NOMO-1 treated with DMSO at 0.1 percent for 48 hours (cell line): ENCODE measurements around the gene MSX1.

ENCODE experiments used
- DNase-seq: peaks from one replicate; lab custom pipeline; 2025; ENCODE audit not compliant: unreplicated experiment; lab: John Stamatoyannopoulos, UW

The MSX1 gene

DNA sequence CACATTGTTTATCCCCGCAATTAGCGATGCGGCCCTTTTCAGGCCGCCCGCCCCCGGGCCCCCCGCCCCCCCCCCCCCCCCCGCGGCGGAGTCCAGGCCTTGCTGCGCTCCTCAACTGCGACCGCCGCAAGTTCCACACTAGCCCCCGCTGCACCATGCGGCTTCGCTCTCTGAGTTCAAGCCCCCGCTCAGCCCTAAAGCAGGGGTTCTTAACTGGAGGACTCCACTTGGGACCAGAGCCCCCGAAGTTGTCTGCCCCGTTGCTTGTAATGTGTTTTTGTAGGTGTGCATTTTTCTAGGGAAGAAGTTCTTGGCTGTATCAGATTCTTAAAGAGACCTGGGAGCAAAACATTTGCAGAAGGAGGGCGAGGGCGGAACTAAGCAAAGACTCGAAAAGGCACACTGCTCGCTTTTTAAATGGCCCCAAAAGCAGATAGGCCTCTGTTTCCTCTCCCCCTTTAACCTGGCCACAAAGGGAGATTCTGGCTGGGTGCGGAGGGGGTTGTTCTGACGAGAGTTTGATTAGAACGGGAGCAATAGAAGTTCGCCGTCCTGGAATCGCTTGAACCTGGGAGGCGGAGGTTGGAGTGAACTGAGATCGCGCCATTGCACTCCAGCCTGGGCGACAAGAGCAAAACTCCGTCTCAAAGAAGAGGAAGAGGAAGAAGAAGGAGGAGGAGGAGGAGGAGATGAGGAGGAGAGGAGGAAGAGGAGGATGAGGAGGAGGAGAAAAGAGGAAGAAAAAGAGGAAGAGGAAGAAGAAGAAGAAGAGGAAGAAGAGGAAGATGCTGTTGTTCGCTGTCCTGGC lies 2.3 kb upstream of the MSX1 start:
- DNase-seq: no peak

DNA sequence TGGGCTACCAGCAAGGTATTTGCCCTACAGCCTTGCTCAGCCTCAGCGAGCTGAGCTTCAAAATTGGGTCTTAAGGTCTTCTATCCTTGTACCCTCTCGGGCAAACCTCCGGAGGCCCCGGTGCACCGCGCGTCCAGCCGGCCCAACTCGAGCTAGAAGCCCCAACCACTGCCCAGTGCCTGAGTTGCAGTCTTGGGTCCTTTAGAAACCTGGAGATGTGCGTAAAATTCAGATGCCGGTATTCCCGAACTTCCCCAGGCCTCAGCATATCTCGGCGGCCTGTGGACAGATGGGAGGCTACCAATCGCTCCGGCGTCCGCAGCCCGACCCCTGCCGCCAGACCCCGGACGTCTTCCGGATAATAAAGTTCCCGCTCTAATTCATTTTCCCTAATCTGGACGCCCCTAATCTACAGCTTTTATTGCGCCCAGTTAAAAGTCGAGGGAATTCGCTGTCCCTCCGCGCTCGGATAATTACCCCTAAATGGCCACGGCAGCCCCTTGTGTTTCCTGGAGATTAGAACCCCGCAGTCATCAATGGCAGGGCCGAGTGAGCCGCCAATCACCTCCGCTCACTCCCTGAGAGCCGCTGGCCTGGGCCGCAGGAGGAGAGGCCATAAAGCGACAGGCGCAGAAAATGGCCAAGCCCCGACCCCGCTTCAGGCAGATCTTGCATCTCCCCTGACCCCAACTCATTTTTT lies 1.5 kb upstream of the MSX1 start:
- DNase-seq: no peak

DNA sequence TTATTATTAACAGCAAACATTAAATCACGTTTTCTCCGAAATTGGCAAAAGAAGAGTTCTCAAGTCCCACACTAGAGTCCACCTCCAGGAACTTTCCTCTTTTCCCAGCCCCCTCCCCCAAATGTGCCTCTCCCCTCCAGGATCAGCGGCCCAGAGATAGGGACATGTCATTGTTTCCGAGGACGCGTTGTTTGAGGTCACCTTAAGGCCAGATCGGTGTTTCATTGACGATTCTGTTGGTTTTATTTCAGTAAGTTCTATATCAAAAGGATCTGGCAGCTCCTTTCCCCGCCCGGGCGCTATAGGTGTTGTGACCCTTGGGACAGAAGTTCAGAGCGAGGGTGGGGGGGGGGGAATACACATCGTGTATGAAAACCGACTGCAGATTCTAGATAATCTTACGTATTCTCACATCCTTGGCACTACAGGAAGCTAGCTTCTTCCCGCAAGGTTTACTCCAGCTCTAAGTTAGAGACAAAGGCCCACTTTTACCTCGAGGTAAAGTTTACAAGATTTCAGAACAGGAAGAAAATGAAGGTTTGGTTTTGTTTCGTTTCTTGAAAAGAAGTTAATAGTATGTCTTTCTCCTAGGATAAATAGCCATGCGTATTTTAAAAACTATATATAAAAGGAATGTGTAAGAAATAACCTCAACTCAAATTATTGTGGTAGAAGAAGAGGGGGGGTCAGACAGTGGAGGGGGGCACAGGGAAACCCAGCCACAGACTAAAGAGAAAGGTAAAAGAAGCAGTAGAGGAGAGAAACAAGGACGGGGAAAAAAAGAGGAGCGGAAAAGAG lies 739 bp upstream of the MSX1 start:
- no peak for DNase-seq

DNA sequence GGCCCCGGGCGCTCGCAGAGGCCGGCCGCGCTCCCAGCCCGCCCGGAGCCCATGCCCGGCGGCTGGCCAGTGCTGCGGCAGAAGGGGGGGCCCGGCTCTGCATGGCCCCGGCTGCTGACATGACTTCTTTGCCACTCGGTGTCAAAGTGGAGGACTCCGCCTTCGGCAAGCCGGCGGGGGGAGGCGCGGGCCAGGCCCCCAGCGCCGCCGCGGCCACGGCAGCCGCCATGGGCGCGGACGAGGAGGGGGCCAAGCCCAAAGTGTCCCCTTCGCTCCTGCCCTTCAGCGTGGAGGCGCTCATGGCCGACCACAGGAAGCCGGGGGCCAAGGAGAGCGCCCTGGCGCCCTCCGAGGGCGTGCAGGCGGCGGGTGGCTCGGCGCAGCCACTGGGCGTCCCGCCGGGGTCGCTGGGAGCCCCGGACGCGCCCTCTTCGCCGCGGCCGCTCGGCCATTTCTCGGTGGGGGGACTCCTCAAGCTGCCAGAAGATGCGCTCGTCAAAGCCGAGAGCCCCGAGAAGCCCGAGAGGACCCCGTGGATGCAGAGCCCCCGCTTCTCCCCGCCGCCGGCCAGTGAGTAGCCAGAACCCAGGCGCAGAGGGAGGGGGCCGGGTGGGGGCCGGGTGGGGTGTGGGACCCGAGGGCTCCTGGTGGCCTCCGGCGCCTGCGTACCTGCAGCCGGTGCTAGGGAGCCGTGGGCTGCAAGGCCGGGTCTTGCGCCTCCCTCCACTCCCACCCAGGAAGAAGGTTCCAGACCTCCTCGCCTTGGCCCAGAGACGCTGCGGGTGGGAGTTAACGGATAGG lies 534 bp downstream of the MSX1 start:
- DNase-seq: no peak

DNA sequence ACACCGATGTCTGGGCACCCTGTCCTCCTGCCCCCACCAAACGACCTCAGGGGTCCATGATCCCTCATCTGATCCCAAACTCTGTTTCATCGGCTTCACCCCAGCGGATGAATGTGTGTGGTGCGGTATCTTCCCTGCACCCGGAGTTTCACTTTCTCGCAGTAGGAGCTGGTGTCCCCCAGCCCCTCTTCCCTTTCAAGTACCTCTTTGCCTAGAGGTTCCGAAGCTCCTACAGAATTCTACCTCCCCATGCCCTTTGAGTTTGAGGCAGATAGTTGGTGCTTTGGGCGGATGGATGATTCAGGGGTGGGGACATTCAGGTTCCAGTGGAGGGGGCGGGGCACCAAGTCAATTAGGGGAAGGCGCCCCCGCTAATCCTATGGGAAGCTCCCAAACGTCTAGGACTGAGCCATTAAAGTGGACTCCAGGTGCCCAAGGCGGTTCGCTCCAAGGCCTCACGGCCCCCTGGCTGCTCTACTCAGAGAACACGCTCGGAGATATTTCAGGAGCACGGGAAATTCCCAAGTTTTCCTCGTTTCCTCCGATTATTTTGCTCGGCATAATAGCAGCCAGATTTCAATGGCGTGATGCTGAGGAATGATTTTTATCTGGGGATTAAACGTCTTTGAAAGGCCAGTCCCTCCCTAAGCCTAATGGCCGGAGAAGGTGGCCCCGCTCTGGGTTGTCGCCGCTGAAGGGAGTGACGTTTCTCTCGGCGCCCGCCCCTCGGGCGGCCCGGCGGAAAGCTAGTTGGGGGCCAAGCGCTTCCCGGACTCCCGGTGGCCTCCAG lies 1.3 kb downstream of the MSX1 start:
- DNase-seq: no peak

DNA sequence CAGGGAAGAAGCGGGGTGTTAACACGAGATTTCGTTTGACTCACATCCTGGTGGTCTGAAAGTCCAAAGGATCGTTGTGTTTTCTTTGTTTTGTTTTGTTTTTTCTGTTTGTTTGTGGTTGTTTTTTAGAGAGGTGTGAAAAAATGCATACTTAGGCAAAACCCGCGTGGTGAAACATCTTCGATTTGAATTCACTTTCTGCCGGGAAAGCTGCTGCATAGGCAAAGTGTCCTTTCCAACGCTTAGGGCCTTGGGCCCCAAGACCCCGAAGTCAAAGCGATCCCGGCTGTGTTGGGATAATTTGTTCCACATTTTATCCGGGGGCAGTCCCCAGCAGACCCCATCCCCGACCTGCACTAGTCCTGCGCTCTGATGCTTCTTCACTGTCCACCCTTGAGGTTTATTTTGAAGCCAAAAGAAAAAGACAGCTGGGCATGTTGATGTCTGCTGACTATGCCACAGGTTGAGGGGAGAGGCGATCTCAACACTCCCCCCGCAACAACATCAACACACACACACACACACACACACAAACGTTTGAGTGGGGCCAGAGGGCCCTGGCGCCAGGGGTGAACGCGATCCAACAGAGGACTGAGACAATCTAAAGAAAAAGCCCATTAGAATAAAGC lies 2.0 kb downstream of the MSX1 start:
- DNase-seq: no peak

DNA sequence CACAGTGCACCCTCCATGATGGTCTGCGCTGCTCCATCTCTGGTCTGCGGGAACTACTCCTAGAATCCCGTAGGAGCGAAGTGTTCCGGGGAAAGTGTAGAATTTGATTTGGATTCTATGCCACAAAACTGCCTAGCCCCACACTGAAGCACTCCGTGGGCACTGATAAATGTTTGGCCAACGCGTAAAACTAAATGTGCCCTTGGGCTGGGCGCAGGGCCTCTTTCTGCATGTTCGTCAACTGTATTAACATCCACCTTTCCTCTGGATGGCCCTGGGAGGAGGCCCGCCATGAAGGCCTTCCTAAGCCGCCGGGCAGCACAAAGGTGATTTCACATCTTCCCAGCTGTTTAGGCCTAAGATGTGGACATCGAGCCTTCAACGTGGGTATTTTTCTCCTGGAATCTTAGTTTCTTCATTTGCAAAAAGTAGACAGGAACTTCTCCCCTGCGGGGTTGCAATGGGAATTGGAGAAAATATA lies 2.6 kb downstream of the MSX1 start:
- no peak for DNase-seq

DNA sequence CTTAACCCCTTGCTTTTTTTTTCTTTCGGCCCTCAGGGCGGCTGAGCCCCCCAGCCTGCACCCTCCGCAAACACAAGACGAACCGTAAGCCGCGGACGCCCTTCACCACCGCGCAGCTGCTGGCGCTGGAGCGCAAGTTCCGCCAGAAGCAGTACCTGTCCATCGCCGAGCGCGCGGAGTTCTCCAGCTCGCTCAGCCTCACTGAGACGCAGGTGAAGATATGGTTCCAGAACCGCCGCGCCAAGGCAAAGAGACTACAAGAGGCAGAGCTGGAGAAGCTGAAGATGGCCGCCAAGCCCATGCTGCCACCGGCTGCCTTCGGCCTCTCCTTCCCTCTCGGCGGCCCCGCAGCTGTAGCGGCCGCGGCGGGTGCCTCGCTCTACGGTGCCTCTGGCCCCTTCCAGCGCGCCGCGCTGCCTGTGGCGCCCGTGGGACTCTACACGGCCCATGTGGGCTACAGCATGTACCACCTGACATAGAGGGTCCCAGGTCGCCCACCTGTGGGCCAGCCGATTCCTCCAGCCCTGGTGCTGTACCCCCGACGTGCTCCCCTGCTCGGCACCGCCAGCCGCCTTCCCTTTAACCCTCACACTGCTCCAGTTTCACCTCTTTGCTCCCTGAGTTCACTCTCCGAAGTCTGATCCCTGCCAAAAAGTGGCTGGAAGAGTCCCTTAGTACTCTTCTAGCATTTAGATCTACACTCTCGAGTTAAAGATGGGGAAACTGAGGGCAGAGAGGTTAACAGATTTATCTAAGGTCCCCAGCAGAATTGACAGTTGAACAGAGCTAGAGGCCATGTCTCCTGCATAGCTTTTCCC lies 3.4 kb downstream of the MSX1 start:
- no peak for DNase-seq

DNA sequence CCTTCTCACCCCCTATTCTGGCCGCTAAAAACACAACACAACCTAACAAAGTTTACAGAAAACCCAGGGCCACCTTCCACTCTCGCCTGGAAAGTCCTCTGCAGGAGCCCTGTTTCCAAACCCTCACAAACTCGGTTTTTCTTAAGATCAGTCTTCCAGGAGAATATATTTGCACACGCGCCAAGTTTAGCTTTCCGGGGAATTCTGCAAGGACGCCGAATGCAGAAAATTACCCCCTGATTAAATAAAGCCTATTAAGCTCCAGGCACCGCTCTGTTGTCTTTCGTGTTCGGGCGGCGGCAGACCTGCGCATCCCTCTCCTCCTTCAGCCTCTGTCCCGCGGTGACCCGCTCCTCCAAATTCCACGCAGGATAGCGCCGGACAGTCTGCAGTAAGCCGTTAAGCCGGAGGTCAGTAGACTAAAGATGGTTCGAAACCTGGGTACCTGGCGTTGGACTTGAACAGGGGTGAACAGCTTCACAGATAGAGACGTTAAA lies 5.0 kb downstream of the MSX1 start:
- no peak for DNase-seq

DNA sequence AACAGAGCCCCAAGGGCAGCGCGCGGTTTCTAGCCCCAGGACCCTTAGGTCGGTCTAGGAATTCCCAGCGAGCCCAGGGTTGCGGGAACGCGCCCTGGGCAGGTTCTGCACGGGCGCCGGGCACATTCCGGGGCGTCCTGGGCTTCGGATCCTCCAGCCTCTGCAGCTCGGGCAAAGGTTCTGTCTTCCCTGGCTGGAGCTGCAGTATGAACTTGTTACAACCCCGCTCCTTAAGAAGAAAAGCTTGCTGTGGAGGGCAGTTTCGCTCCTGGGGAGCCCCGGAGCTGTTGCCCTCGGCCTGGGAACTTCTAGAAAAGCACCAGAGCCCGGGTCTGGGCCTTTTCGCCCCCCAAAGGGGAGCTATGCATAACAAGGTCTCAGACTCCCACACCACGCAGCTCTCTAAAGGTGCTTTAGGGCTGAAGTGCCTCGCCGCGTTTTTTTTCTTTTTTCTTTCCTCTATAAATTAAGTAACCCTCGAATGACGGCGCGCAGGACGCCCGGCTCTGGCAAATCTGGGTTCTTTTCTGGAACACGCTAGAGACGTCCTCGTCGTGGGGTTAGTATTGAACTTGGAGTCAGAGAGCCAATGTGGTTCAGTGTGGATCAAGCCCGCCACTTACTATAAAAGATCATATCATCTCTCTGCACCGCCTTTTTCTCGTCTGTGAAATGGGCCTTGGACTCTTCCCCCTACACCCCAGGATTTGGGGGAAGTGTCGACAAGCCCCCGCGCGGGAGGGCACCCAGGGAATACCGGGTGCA lies 5.7 kb downstream of the MSX1 start:
- DNase-seq: no peak

DNA sequence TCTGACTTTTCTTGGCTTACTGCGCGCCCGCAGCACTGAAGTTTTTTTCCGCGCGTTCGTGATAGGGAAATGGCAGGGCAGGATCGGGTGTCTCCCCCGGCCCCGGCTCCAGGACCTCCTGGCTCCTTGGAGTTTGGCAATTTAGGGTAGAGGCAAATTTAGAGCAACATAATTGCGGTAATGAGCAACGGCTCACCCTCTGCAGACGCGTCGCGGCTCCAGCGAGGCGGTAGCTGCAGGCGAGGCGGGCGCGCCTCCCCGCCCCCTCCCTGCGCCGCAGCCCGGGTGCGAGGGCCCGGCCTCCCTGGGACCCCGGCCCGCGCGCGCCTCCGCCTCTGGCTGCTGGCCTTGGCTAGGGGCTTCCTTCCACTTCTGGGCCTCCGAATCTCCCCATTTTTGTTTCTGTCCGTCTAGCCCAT lies 6.2 kb downstream of the MSX1 start:
- no peak for DNase-seq

DNA sequence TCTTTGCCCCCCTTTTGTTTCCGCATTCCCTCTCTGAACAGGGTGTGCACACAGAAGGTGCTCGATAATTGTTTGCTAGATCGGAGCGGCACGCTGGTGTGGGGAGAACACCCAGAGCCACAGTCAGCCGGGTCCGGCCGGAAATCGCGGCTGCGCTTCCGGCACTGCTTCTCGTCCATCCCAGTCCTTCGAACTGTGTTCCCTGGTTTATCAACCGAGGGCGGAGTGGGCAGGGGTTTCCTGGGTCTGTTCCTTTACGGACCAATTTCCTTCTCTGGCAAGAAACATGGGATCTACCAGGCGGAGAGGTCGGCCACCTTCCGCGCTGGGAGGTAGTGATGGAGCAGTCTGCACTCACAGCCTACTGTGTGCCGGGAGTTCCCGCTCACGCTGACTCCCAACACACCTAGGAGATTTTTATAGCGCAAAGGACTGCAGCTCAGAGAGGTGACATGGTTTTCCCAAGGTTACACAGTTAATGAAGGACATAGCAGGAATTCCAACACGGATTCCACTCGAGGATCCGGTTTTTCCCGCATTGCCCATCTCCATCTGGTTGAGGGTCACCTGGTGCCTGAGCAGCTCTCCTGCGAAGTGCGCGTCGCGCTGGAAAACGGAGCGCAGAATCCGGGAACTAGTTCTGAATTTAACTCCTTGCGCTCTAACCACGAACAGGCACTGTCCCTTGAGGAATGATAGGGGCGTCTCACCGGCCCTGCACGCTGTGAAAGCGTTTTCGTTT lies 6.8 kb downstream of the MSX1 start:
- no peak for DNase-seq

DNA sequence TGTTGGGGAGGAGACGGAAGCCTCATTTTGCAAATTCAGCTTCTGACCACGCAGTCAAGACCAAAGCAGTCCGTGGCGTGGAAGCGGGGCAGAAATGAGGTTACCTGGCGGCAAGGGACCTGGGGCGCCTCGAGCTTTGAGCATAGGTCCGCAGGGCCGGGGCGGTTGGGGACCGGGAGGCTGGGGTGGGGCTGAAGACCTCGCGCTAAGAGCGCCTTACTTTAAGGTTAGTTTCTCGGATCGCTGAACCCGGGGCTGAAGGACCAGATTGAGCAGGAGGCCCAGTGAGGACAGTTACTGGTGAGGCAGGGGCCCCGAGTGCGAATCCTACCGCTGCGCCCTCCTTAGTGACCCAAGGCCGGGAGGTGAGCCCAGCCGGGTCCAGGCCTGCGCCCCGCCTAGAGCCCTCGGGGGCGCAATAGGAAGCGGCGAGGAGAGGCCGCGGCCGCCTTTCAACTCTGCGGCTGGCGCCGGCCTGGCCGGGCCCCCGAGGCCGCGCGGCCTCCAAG lies 7.5 kb downstream of the MSX1 start:
- no peak for DNase-seq

DNA sequence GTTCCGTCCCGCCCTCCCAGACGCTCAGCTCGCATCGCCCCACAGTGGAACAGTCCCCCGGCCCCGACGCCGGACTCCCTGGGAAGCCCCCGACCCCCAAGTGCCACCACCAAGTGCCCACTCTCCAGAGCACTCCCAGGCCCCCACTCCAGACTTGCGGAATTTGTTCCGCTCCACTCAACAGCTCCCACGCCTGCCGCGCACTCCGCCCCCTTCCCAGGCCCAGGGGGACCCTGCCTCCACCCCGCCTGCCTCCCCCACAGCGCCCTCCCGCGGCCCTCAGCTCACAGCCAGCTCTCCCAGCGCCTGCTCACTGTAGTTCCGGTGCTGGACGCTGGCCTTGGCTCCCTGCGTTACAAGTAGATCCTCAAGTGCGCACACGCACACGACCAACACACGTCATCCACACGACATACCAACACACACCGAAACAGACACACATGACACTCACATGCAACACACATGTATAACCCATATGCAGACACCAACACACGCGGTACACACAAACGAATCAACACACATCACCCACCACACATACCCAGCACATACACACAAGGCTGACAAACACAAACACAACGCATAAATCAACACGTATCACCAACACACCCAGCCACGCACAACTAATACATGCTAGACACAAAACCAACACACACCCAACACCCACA lies 8.0 kb downstream of the MSX1 start:
- no peak for DNase-seq

DNA sequence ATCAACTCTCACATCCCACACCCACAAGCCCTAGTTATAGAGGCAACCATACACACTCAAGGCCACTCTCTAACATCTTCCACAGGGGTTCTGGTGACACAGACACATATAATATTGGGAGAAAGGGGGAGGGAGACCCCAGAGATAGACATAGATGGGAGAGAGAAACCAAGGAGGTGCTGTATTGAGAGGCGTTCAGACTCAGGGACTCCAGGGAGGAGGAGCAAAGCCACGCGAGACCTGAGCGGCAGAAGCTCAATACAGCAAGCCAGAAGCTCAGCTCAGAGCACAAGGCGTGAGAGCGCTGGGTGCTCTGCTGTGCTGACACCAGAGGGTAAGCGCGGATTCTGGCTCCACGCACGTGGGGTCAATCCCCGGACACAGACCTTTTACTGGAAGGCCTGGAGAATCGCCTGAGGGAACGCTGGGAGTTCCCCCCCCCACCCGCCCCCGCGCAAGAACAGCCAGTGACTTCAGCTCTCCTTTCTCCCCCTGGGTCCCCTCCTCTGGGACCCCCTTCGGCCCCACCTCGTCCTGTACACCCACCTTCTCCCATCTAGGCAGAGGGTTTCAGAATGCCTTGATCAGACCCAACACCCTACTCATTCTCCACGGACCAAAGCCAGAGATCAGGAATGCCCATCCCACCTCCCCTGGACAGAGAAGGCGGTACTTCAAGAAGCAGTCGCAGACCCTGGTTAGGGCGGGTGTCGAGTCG lies 8.7 kb downstream of the MSX1 start:
- no peak for DNase-seq
